HG02884 (cell line): Measurements from ENCODE around the gene HSD3B7.
"Not testable (repeated sequence)": the region's sequence is repeated elsewhere in the genome, so short reads cannot be mapped to it uniquely, and the experiment has no call there.

Experiments
- ATAC-seq: cut with Tn5 transposase; IDR thresholded peaks from one replicate; pipeline ENCODE4 v1.9.1; 2021; ENCODE audit warnings: mild to moderate bottlenecking, moderate library complexity; ENCODE audit not compliant: unreplicated experiment

Gene HSD3B7

DNA sequence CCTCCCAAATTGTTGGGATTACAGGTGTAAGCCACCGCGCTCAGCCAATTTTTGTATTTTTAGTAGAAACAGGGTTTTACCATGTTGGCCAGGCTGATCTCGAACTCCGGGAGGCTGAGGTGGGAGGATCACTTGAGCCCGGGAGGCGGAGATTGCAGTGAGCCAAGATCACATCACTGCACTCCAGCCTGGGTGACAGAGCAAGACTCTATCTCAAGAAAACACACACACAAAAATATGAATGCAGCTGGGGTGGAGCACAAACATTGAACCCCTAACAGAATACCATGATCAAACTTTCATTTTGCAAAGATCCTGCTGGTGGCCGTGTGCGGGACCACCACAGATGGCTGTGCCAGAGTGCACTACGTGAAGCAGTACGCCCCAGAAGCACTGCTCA lies 32.7 kb downstream of the HSD3B7 start:
- ATAC-seq, result not testable (repeated sequence)

DNA sequence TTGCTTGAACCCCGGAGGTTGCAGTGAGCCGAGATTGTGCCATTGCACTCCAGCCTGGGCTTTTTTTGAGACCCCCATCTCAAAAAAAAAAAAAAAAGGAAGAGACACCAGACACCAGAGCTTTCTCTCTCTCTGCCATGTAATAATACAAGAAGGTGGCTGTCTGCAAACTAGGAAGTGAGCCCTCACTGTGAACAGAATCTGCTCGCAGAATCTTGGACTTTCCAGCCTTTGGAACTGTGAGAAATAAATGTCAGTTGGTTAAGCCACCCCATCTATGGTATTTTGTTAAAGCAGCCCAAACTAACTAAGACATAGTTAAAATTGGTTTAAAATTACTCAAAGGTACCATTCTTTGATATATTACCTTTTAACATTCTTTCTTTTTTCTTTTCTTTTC lies 35.5 kb downstream of the HSD3B7 start:
- no peak for ATAC-seq

DNA sequence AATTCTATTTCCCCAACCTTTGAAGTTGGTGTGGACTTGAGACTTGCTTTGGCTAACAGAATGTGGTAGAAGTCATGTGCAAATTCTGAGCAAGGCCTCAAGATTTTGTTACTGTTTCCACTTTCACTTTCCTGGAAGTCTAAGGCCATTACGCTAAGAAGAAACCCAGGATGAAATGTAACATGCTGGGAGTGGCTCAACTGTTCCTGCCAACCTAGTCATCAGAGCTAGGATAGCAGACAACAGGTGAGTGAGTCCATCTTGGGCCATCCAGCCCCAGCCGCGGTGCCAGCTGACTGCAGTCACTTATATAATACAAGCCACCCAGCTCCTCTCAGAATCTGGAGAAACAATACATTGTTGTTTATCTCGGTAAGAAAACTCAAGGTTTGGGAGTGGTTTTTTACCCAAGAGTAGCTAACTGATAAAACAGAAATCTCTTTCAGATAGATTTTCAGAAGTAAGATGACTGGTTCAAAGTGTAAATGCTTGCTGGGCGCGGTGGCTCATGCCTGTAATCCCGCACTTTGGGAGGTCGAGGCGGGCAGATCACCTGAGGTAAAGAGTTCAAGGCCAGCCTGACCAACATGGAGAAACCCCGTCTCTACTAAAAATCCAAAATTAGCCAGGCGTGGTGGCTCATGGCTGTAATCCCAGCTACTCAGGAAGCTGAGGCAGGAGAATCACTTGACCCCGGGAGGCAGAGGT lies 37.7 kb downstream of the HSD3B7 start:
- ATAC-seq, result no peak

DNA sequence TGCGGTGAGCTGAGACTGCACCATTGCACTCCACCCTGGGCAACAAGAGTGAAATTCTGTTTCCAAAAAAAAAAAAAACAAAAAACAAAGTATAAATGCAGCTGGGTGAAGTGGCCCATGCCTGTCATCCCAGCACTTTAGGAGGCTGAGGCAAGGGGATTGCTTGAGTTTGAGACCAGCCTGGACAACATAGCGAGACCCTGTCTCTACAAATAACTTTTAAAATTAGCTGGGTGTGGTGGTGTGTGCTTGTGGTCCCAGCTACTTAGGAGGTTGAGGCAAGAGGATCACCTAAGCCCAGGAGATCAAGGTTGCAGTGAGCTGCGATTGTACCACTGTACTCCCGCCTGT lies 38.2 kb downstream of the HSD3B7 start:
- ATAC-seq, result no peak

DNA sequence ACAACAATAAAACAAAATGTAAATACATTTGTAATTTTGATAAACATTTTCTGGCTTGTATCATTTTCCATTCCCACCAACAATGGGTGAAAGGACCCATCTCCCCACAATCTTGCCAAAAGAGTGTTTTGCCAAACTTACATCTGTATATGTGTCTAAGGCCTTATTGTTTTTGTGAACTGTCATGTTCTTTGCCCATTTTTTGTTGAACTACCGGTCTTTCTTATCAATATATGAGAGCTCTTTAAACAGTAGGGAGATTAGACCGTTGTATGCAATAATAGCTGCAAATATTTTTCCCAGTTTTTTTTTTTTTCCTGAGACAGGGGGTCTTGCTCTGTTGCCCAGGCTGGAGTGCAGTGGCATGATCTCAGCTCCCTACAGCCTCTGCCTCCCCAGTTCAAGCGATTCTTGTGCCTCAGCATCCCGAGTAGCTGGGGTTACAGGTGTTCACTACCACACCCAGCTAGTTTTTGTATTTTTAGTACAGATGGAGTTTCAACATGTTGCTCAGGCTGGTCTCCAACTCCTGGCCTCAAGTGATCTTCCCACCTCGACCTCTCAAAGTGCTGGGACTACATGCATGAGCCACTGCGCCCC lies 38.7 kb downstream of the HSD3B7 start:
- ATAC-seq, result no peak

DNA sequence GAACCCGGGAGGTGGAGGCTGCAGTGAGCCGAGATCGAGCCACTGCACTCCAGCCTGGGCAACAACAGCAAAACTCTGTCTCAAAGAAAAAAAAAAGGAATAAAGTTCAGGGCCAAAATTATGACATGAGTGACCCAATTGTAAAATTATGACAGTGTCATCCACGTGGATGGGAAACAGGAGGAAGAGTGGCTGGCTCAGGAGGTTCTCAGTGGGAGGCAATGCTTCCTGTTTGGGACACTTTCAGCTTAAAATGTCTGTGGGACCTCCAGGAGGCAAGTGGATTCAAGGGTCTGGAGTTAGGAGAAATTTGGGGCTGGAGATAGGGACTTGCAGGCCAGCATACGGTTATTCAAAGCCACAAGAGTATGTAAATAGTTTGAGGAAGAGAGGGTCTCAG lies 40.3 kb downstream of the HSD3B7 start:
- ATAC-seq, result no peak

DNA sequence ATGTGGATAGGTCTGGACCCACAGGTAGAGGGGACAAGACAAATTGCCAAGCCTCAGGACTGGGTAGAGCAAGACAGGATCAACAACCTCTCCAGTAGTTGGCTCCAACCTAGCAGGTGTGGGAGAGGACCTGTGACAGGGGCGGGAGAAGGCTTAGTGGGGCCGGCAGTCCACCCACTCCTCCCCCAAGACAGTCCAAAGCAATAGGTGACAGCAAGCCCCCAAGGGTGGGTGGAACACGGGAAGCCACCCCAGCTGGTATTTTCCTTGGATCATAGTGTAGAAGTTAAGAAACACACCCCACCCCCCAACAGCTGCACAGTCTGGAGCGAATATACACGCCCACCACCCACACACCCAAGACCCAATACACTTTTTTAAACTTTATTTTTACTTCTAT lies 44.3 kb downstream of the HSD3B7 start:
- no peak for ATAC-seq

DNA sequence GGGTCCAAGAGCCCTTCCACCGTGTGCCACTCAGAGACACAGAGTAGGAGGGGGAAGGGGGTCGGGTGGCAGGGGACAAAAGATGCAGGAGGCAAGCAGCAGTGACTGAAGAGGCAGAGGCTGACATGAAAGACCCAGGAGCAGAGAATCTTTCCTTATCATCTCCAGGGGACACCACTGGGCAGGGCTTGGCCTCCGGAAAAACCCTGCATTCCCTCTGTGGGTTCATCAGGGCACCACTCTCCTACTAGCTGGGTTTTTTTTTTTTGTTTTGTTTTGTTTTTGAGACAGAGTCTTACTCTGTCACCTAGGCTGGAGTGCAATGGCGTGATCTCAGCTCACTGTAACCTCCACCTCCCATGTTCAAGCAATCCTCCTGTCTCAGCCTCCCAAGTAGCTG lies 46.3 kb downstream of the HSD3B7 start:
- no peak for ATAC-seq

DNA sequence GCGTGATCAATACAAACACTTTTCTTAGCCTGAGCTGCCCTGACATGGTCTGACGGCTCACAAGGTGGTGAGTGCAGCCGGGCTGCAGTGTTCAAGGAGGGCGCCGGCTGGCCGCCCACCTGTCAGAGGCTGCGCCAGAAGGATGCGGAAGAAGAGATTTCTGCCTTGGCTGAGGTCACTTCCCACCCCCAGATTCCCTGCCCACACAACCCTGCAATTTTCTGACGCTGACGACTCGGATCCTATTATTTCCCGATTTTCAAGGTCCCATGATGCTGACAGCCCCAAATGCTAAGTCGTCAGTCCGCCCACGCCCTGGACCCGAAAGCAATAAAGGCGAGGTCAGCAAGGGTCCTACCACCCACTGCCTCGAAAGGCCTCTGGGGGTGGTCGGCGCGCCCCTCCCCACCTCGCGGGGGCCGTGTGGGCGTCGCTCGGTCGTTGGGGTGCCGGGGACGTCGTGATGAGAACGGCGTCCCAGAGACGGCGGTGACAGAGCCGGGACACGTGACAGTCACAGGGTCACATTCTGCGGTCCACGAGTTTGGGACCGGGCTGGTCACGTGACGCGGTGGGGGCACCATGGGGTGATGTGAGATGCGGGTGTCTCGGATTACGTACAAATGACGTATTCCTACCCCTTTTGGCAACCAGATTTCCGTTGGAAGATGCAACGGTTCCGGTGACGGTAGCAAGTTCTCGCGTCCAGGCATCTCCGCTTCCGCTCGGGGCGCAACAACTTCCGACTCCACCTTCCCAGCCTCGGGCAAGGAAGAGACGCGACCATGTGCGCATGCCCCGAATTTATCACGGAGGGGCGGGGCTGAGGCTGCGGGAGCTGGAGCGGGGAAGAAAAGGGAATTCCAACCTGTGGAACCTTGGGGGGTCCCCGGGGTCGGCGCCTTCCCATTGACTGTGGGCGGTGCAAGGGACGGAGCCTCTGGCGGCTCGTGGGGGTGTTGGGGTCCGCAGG lies 48.0 kb downstream of the HSD3B7 start, which contains the start of gene STX4:
STX4 (plus strand) TSS at position 823 of the 973 bp plus-strand sequence. CDS start 248 bp downstream, outside the sequence.
- peak; percentile 78 for ATAC-seq

DNA sequence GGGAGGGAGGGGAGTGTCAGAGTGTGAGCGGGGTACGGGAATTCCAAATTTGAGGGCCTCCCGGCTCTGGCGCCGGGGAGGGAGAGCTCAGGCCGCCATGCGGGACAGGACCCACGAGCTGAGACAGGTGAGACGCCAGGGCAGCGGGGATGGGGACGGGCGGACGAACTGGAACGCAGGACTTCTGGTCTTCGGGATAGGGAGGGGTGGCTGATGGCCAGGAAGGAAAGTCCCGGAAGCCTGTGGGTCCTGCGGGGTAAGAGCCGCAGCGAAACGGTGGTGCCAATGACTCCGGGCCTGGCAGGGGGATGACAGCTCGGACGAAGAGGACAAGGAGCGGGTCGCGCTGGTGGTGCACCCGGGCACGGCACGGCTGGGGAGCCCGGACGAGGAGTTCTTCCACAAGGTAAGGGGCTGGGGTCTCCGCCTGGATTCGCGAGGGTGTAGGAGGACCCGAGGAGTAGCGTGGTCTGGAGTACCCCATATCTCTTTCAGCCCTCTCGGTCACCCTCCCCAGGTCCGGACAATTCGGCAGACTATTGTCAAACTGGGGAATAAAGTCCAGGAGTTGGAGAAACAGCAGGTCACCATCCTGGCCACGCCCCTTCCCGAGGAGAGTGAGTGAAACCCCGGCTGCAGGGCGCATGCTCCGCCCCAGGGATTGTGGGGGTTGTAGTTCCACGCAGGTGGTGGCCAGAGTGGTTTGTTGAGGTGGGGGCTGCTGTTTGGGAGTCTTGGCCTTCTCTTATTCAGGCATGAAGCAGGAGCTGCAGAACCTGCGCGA lies 48.9 kb downstream of the HSD3B7 start:
- peak; percentile 47 for ATAC-seq

DNA sequence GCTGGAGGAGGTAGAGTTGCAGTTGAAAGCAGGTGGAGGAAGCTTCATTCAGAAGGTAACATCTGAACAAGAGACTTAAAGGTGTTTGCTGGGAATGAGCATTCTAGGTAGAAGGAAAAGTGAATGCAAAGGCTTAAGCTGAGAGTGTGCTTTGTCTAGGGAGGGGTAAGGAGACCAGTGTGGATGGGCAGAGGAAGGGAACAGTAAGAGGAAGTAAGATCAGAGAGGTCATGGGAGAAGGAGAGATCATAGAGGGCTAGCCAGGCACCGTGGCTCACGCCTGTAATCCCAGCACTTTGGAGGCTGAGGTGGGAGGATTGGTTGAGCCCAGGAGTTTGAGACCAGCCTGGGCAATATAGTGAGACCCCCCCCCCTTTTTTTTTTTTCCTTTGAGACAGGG lies 51.7 kb downstream of the HSD3B7 start:
- ATAC-seq, result no peak
